Measurements from ENCODE around the gene MACROD2. TPM values are rescaled to one million over a fixed set of nuclear protein-coding genes. Genes with fewer than 3 reads are reported as not detected.

Gene MACROD2
- total RNA-seq, 4 donors from 2014 or later: 12.6 to 60.3 (median 18.9) TPM

GRCh38 chr20:14778875-14779274, 783.6 kb downstream of the MACROD2 start:
- no peak overlapping the region for H3K4me3 ChIP-seq
- TF ChIP-seq, protein P1, sequence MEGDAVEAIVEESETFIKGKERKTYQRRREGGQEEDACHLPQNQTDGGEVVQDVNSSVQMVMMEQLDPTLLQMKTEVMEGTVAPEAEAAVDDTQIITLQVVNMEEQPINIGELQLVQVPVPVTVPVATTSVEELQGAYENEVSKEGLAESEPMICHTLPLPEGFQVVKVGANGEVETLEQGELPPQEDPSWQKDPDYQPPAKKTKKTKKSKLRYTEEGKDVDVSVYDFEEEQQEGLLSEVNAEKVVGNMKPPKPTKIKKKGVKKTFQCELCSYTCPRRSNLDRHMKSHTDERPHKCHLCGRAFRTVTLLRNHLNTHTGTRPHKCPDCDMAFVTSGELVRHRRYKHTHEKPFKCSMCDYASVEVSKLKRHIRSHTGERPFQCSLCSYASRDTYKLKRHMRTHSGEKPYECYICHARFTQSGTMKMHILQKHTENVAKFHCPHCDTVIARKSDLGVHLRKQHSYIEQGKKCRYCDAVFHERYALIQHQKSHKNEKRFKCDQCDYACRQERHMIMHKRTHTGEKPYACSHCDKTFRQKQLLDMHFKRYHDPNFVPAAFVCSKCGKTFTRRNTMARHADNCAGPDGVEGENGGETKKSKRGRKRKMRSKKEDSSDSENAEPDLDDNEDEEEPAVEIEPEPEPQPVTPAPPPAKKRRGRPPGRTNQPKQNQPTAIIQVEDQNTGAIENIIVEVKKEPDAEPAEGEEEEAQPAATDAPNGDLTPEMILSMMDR (IDR thresholded peaks at IDR 0.05): no peak
- TF ChIP-seq POLR2A (IDR thresholded peaks at IDR 0.05) (no peak), EP300 (IDR thresholded peaks at IDR 0.05) (no peak), POLR2AphosphoS5 (IDR thresholded peaks at IDR 0.05) (no peak)
- H3K9me3 ChIP-seq: no peaks in the 10 kb centered on the region
- no peak overlapping the region for H3K27ac ChIP-seq
- WGBS: 98% methylated on average over 3 of the region's 3 CpGs
- peaks cover 13% of the 10 kb centered on the region for H3K4me1 ChIP-seq
- no peaks in the 10 kb centered on the region for H3K27me3 ChIP-seq
- H3K36me3 ChIP-seq: no peaks in the 10 kb centered on the region
- DNase-seq (ENCODE audit: low spot score in 2 of 2): no peak

DNA sequence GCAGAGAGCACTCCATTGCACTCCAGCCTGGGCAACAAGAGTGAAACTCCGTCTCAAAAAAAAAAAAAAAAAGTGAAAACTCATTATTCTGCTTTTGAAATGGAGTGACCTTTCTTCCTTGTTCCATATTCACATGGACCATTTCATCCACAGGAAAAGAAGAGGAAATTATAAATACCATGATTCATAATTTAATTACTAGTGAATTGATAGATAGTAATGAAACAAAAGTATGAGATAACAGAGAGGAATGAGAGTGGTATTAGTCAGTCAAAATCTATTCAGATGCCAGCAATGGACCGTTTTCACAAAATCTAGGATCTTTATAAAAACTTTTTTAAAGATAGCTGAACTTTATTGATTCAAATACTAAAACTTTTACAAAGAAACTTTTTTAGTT, 785.2 kb downstream of the MACROD2 start:
- H3K4me1 ChIP-seq: peaks cover 8% of the 10 kb centered on the region
- WGBS: 88% methylated on average over 2 of the region's 2 CpGs
- DNase-seq (ENCODE audit: low spot score in 2 of 2): no peak
- no peaks in the 10 kb centered on the region for H3K9me3 ChIP-seq
- H3K4me3 ChIP-seq: no peak overlapping the region
- no peak overlapping the region for H3K27ac ChIP-seq
- no peaks in the 10 kb centered on the region for H3K36me3 ChIP-seq
- TF ChIP-seq, protein P1 (IDR thresholded peaks at IDR 0.05): no peak
- no peak for TF ChIP-seq EP300 (IDR thresholded peaks at IDR 0.05)
- TF ChIP-seq POLR2A (IDR thresholded peaks at IDR 0.05): no peak
- no peak for TF ChIP-seq POLR2AphosphoS5 (IDR thresholded peaks at IDR 0.05)
- H3K27me3 ChIP-seq: no peaks in the 10 kb centered on the region

DNA sequence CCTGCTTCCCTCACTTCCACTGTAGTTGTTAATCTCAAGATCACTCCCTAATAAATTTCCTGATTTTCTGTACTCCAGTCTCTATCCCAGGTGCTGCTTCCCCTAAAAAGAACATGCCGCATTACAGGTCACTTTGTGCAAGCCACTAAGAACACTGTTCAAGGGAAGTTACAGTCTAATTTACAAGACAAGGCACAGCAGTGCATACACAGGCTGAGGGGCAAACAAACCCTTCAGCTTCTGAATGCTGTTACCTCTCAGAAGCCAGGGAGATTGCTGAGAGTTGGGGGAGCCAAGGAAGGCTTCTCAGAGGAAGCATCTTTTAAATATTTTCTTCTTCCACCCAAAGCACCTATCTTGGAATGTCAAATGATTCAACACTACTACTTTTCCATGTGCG, 787.4 kb downstream of the MACROD2 start:
- H3K4me1 ChIP-seq: no peaks in the 10 kb centered on the region
- no peaks in the 10 kb centered on the region for H3K36me3 ChIP-seq
- WGBS: 96% methylated on average over 2 of the region's 2 CpGs

DNA sequence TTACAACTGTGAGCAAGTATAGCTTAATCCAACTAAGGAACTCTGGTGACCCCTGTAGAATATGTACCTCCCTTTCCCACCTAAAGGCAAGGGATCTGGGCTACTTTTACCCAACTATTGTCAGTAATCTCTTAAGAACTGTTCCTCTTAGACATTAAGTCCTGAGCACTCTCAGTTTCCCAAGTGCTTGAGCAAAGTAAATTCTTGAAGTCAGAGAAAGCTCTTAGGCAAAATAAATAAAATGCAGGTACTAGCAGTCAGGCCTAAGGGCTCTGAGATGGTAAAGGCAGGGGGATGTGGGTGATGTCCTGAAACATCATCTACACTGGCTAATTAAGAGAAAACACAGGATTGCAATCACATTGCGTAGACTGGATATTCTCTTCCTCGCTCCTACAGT, 788.5 kb downstream of the MACROD2 start:
- WGBS: 92% methylated on average over 2 of the region's 2 CpGs
- no peak overlapping the region for H3K27ac ChIP-seq
- no peak for DNase-seq (ENCODE audit: low spot score in 2 of 2)
- H3K36me3 ChIP-seq: no peaks in the 10 kb centered on the region
- TF ChIP-seq EP300 (IDR thresholded peaks at IDR 0.05) (no peak), POLR2AphosphoS5 (IDR thresholded peaks at IDR 0.05) (no peak), POLR2A (IDR thresholded peaks at IDR 0.05) (no peak)
- TF ChIP-seq, protein P1 (IDR thresholded peaks at IDR 0.05): no peak
- no peaks in the 10 kb centered on the region for H3K27me3 ChIP-seq
- no peak overlapping the region for H3K4me3 ChIP-seq
- no peaks in the 10 kb centered on the region for H3K9me3 ChIP-seq
- no peaks in the 10 kb centered on the region for H3K4me1 ChIP-seq

More for the DNA sequence above, 787.4 kb downstream of the MACROD2 start:
- Histone ChIP-seq H3K27ac (no peak overlapping the region), H3K9me3 (no peaks in the 10 kb centered on the region), H3K27me3 (no peaks in the 10 kb centered on the region), H3K4me3 (no peak overlapping the region)
- DNase-seq (ENCODE audit: low spot score in 2 of 2): no peak
- no peak for TF ChIP-seq POLR2A (IDR thresholded peaks at IDR 0.05)
- TF ChIP-seq, protein P1 (IDR thresholded peaks at IDR 0.05): no peak

GRCh38 chr20:14785065-14785743, 789.9 kb downstream of the MACROD2 start:
- H3K27me3 ChIP-seq: no peaks in the 10 kb centered on the region
- WGBS: 91% methylated on average over 3 of the region's 3 CpGs
- H3K36me3 ChIP-seq: no peaks in the 10 kb centered on the region
- no peak for DNase-seq (ENCODE audit: low spot score in 2 of 2)
- TF ChIP-seq POLR2A (IDR thresholded peaks at IDR 0.05): no peak
- no peak for TF ChIP-seq POLR2AphosphoS5 (IDR thresholded peaks at IDR 0.05)
- TF ChIP-seq, protein P1 (IDR thresholded peaks at IDR 0.05): no peak
- no peak for TF ChIP-seq EP300 (IDR thresholded peaks at IDR 0.05)
- no peak overlapping the region for H3K27ac ChIP-seq
- H3K9me3 ChIP-seq: no peaks in the 10 kb centered on the region
- H3K4me1 ChIP-seq: no peaks in the 10 kb centered on the region
- H3K4me3 ChIP-seq: no peak overlapping the region

Measured in suprapubic skin (tissue), 4 donors.